Measurements from ENCODE around the gene SLC4A5. TPM values are rescaled to one million over a fixed set of nuclear protein-coding genes. Genes with fewer than 3 reads are reported as not detected.

SLC4A5 gene
- total RNA-seq, 1 experiment from 2014 or later: not detected

- Histone ChIP-seq H2AFZ (no peak overlapping the region), H3K9me3 (ENCODE audit: insufficient read depth, low read depth) (no peaks in the 10 kb centered on the region), H3K4me3 (no peak overlapping the region), H3K9me2 (ENCODE audit: insufficient read depth) (no peaks in the 10 kb centered on the region), H3K79me2 (ENCODE audit: low read depth) (no peaks in the 10 kb centered on the region), H3K27ac (no peak overlapping the region), H4K20me1 (ENCODE audit: insufficient read depth) (no peaks in the 10 kb centered on the region), H3K36me3 (ENCODE audit: low read depth) (peaks cover 8% of the 10 kb centered on the region; the same call in 1 of the 2 replicates), H3K4me2 (no peak overlapping the region), H3K4me1 (replicated peaks; ENCODE audit: insufficient read depth) (no peaks in the 10 kb centered on the region), H3K27me3 (ENCODE audit: insufficient read depth, low read depth) (no peaks in the 10 kb centered on the region), H3F3A (ENCODE audit: insufficient read depth, low read depth) (no peaks in the 10 kb centered on the region)
- intact Hi-C loops (cut with micrococcal nuclease; ENCODE audit: unreplicated experiment): no loop called here
- DNase-seq: no peak
- TF ChIP-seq EZH2 (IDR thresholded peaks at IDR 0.05; ENCODE audit: low read depth): no peak
- TF ChIP-seq, protein P1, sequence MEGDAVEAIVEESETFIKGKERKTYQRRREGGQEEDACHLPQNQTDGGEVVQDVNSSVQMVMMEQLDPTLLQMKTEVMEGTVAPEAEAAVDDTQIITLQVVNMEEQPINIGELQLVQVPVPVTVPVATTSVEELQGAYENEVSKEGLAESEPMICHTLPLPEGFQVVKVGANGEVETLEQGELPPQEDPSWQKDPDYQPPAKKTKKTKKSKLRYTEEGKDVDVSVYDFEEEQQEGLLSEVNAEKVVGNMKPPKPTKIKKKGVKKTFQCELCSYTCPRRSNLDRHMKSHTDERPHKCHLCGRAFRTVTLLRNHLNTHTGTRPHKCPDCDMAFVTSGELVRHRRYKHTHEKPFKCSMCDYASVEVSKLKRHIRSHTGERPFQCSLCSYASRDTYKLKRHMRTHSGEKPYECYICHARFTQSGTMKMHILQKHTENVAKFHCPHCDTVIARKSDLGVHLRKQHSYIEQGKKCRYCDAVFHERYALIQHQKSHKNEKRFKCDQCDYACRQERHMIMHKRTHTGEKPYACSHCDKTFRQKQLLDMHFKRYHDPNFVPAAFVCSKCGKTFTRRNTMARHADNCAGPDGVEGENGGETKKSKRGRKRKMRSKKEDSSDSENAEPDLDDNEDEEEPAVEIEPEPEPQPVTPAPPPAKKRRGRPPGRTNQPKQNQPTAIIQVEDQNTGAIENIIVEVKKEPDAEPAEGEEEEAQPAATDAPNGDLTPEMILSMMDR (conservative IDR thresholded peaks at IDR 0.05): no peak
- ChIA-PET POLR2A (ENCODE audit: unreplicated experiment) (no interaction called here), CTCF (no interaction called here)
- TSS peak; percentile 35 for BruUV-seq (replicated peaks)
Observed at GRCh38 chr2:74361327-74361726, 18.1 kb upstream of the SLC4A5 start.

GRCh38 chr2:74357627-74358026 lies 14.4 kb upstream of the SLC4A5 start:
- intact Hi-C loops (cut with micrococcal nuclease; ENCODE audit: unreplicated experiment): no loop called here
- H3K27me3 ChIP-seq (ENCODE audit: insufficient read depth, low read depth): no peaks in the 10 kb centered on the region
- H2AFZ ChIP-seq: no peak overlapping the region
- H3K27ac ChIP-seq: no peak overlapping the region
- no peaks in the 10 kb centered on the region for H3F3A ChIP-seq (ENCODE audit: insufficient read depth, low read depth)
- no peaks in the 10 kb centered on the region for H4K20me1 ChIP-seq (ENCODE audit: insufficient read depth)
- ChIA-PET POLR2A (ENCODE audit: unreplicated experiment) (no interaction called here), CTCF (no interaction called here)
- H3K4me2 ChIP-seq: no peak overlapping the region
- no TSS peak for BruUV-seq (replicated peaks)
- DNase-seq: no peak
- peaks cover 5% of the 10 kb centered on the region; the same call in 1 of the 2 replicates for H3K36me3 ChIP-seq (ENCODE audit: low read depth)
- H3K9me3 ChIP-seq (ENCODE audit: insufficient read depth, low read depth): no peaks in the 10 kb centered on the region
- TF ChIP-seq, protein P1 (conservative IDR thresholded peaks at IDR 0.05): no peak
- TF ChIP-seq EZH2 (IDR thresholded peaks at IDR 0.05; ENCODE audit: low read depth): no peak
- no peaks in the 10 kb centered on the region for H3K4me1 ChIP-seq (replicated peaks; ENCODE audit: insufficient read depth)
- no peaks in the 10 kb centered on the region for H3K79me2 ChIP-seq (ENCODE audit: low read depth)
- no peaks in the 10 kb centered on the region; the same call in 1 of the 2 replicates for H3K9me2 ChIP-seq (ENCODE audit: insufficient read depth)
- no peak overlapping the region for H3K4me3 ChIP-seq

GRCh38 chr2:74349889-74350288 lies 6.7 kb upstream of the SLC4A5 start:
- CTCF ChIA-PET: interaction anchor here (0.7 kb wide), 1 partner anchor 37 kb away, joined by 3 read pairs; no protein-coding TSS in a partner anchor
- no peaks in the 10 kb centered on the region for H4K20me1 ChIP-seq (ENCODE audit: insufficient read depth)
- H3K4me3 ChIP-seq: no peak overlapping the region
- intact Hi-C loops (cut with micrococcal nuclease; ENCODE audit: unreplicated experiment): no loop called here
- no peaks in the 10 kb centered on the region; the same call in 1 of the 2 replicates for H3K27me3 ChIP-seq (ENCODE audit: insufficient read depth, low read depth)
- BruUV-seq (replicated peaks): no TSS peak
- H3K9me2 ChIP-seq (ENCODE audit: insufficient read depth): no peaks in the 10 kb centered on the region; the same call in 1 of the 2 replicates
- no peaks in the 10 kb centered on the region for H3K79me2 ChIP-seq (ENCODE audit: low read depth)
- H3K4me2 ChIP-seq: no peak overlapping the region
- no peaks in the 10 kb centered on the region for H3K4me1 ChIP-seq (replicated peaks; ENCODE audit: insufficient read depth)
- no peaks in the 10 kb centered on the region for H3K9me3 ChIP-seq (ENCODE audit: insufficient read depth, low read depth)
- H3K36me3 ChIP-seq (ENCODE audit: low read depth): no peaks in the 10 kb centered on the region
- H3F3A ChIP-seq (ENCODE audit: insufficient read depth, low read depth): no peaks in the 10 kb centered on the region
- no peak overlapping the region for H2AFZ ChIP-seq
- H3K27ac ChIP-seq: no peak overlapping the region
- POLR2A ChIA-PET (ENCODE audit: unreplicated experiment): no interaction called here
- no peak for DNase-seq
- no peak for TF ChIP-seq EZH2 (IDR thresholded peaks at IDR 0.05; ENCODE audit: low read depth)
- TF ChIP-seq, protein P1 (conservative IDR thresholded peaks at IDR 0.05): no peak
